ENCODE results near the gene CENPT. TPM values are rescaled to one million over a fixed set of nuclear protein-coding genes. Genes with fewer than 3 reads are reported as not detected.

CENPT gene
- total and polyA plus RNA-seq, 2 of the 8 experiments (the other 6 are each of a cell fraction or from before 2014, with no cell fraction given), result 42.4 to 53.4 TPM

DNA sequence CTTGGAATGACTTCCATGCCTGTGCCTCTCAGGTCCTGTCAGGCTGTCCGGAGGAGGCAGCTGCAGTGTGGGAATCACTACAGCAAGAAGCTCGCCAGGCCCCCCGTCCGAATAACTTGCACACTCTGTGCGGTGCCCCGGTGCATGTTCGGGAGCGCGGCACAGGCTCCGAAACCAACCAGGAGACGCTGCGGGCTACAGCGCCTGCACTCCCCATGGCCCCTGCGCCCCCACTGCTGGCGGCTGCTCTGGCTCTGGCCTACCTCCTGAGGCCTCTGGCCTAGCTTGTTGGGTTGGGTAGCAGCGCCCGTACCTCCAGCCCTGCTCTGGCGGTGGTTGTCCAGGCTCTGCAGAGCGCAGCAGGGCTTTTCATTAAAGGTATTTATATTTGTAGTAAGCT is 38.5 kb upstream of the CENPT start:
- H2AK5ac ChIP-seq (ENCODE audit: low read depth, low read length), result no peak overlapping the region
- H3K23ac ChIP-seq (ENCODE audit: insufficient read length), result no peak overlapping the region
- no peak overlapping the region; the same call in 1 of the 2 replicates for H3K27ac ChIP-seq (ENCODE audit: low read depth, low read length)
- no peak overlapping the region for H4K5ac ChIP-seq (ENCODE audit: insufficient read length, low read depth, low read length)
- no peak overlapping the region for H2AFZ ChIP-seq (ENCODE audit: low read length)
- H3K36me3 ChIP-seq (ENCODE audit: control insufficient read depth in 2 of 4, insufficient read depth in 4 of 4, low read length in 3 of 4), result peaks cover 14 to 22% (median 16%) of the 10 kb centered on the region in 4 experiments
- 0 out of 2 replicates have a peak, but pooled peaks cover 2% of the 10 kb centered on the region for H3K23me2 ChIP-seq (ENCODE audit: low read depth, low read length)
- H4K8ac ChIP-seq (ENCODE audit: extremely low read depth, insufficient read depth, low read length), result no peak overlapping the region; the same call in 1 of the 2 replicates
- H2BK20ac ChIP-seq (ENCODE audit: low read length), result no peak overlapping the region
- no peak overlapping the region for H4K91ac ChIP-seq (replicated peaks; ENCODE audit: insufficient read length, low read length)
- H2BK12ac ChIP-seq (ENCODE audit: low read depth, low read length), result no peak overlapping the region
- no peaks in the 10 kb centered on the region for H3K79me2 ChIP-seq (ENCODE audit: control insufficient read depth in 1 of 2, insufficient read depth in 2 of 2, low read length in 2 of 2)
- no peak for FAIRE-seq
- no peak overlapping the region for H3K14ac ChIP-seq (ENCODE audit: insufficient read length)
- DNase-seq (ENCODE audit: low read depth in 1 of 2, low spot score in 2 of 2), result no peak
- no peak overlapping the region for H3K4me3 ChIP-seq (ENCODE audit: extremely low read depth in 1 of 4, insufficient read depth in 2 of 4, low read depth in 3 of 4, low read length in 4 of 4)
- H3K18ac ChIP-seq (ENCODE audit: extremely low read depth, low read length), result no peak overlapping the region
- peaks cover 5 to 15% (median 11%) of the 10 kb centered on the region in 4 experiments for H3K4me1 ChIP-seq (replicated peaks in 1 of 4; ENCODE audit: control insufficient read depth in 3 of 4, insufficient read depth in 4 of 4, low read length in 3 of 4)
- H3K56ac ChIP-seq (replicated peaks; ENCODE audit: insufficient read length, low read depth, low read length), result no peak overlapping the region
- peak overlapping the region; percentile 6 to 18; a peak in 3 of 4 replicates for H3K4me2 ChIP-seq (ENCODE audit: insufficient read depth in 1 of 2, low read depth in 2 of 2, low read length in 2 of 2)
- no peak overlapping the region for H2BK5ac ChIP-seq (ENCODE audit: low read depth, low read length)
- H3K9ac ChIP-seq (replicated peaks in 1 of 4; ENCODE audit: extremely low read depth in 1 of 4, low read depth in 3 of 4, low read length in 3 of 4), result no peak overlapping the region
- no peak overlapping the region; the same call in 1 of the 2 replicates for H2BK15ac ChIP-seq (ENCODE audit: low read length)
- peaks cover 9 to 14% of the 10 kb centered on the region in 2 experiments for H4K20me1 ChIP-seq (replicated peaks in 1 of 2; ENCODE audit: control insufficient read depth in 1 of 2, insufficient read depth in 2 of 2, low read length in 2 of 2)
- H2BK120ac ChIP-seq (replicated peaks; ENCODE audit: low read depth, low read length), result no peak overlapping the region
- ChIA-PET CTCF (ENCODE audit: partially characterized antibody) (interaction anchor here (0.9 to 21.8 kb wide), 10 partner anchors 19 to 218 kb away, joined by 3 to 623 read pairs (median 4); partner anchors contain the start of genes CTRL, LCAT and PSMB10), POLR2A (ENCODE audit: partially characterized antibody) (interaction anchor here (0.7 to 6.3 kb wide), 15 partner anchors 7 to 137 kb away, joined by 3 to 45 read pairs (median 5); partner anchors contain the start of genes CTRL, DDX28, DUS2 and EDC4)
- H3K27me3 ChIP-seq (replicated peaks in 1 of 4; ENCODE audit: control insufficient read depth in 3 of 4, extremely low read depth in 1 of 4, insufficient read depth in 3 of 4, low read length in 3 of 4), result no peaks in the 10 kb centered on the region
- H3K9me3 ChIP-seq (ENCODE audit: insufficient read depth in 2 of 2, low read depth in 1 of 2, low read length in 1 of 2), result no peaks in the 10 kb centered on the region
- 87% methylated on average over 17 of the region's 19 CpGs; no CpG with 5 or more reads in 1 of the 2 experiments for WGBS, 2 experiments (ENCODE audit: extremely low coverage in 1 of 2, insufficient coverage in 1 of 2, insufficient read length in 1 of 2, insufficient replicate concordance in 2 of 2, low coverage in 1 of 2, low lambda C conversion rate in 2 of 2, missing lambda C conversion rate in 1 of 2)
- no peak overlapping the region for H3K4ac ChIP-seq (replicated peaks; ENCODE audit: insufficient read length, low read depth, low read length)
- no peaks in the 10 kb centered on the region for H3K79me1 ChIP-seq (ENCODE audit: low read depth, low read length)
- TF ChIP-seq KDM1A (IDR thresholded peaks at IDR 0.05; ENCODE audit: borderline replicate concordance, low read length) (no peak), CBX5 (IDR thresholded peaks at IDR 0.05; ENCODE audit: low read depth, low read length) (no peak), POU5F1 (IDR thresholded peaks at IDR 0.05; ENCODE audit: low read depth, low read length) (no peak), TAF1 (IDR thresholded peaks at IDR 0.05; ENCODE audit: low read depth, low read length) (no peak), MAFK (IDR thresholded peaks at IDR 0.05; ENCODE audit: low read depth, low read length) (no peak), YY1 (IDR thresholded peaks at IDR 0.05; ENCODE audit: low read depth, low read length) (no peak), EP300 (IDR thresholded peaks at IDR 0.05; ENCODE audit: borderline replicate concordance in 1 of 2, low read depth in 2 of 2, low read length in 2 of 2) (no peak), KDM4A (IDR thresholded peaks at IDR 0.05; ENCODE audit: low read depth, low read length, severe bottlenecking) (no peak), SP2 (IDR thresholded peaks at IDR 0.05; ENCODE audit: low read length) (no peak)
- TF ChIP-seq, protein P1, sequence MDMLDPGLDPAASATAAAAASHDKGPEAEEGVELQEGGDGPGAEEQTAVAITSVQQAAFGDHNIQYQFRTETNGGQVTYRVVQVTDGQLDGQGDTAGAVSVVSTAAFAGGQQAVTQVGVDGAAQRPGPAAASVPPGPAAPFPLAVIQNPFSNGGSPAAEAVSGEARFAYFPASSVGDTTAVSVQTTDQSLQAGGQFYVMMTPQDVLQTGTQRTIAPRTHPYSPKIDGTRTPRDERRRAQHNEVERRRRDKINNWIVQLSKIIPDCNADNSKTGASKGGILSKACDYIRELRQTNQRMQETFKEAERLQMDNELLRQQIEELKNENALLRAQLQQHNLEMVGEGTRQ (IDR thresholded peaks at IDR 0.05; ENCODE audit: low read length), result no peak
- TF ChIP-seq, protein P2, sequence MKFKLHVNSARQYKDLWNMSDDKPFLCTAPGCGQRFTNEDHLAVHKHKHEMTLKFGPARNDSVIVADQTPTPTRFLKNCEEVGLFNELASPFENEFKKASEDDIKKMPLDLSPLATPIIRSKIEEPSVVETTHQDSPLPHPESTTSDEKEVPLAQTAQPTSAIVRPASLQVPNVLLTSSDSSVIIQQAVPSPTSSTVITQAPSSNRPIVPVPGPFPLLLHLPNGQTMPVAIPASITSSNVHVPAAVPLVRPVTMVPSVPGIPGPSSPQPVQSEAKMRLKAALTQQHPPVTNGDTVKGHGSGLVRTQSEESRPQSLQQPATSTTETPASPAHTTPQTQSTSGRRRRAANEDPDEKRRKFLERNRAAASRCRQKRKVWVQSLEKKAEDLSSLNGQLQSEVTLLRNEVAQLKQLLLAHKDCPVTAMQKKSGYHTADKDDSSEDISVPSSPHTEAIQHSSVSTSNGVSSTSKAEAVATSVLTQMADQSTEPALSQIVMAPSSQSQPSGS (IDR thresholded peaks at IDR 0.05; ENCODE audit: low read length), result no peak
